Measurements from ENCODE around the gene VTN. TPM values are rescaled to one million over a fixed set of nuclear protein-coding genes. Genes with fewer than 3 reads are reported as not detected.
A peak's percentile ranks its signal among the peaks of the same experiment; 100 is the strongest.

Gene VTN
- total and polyA plus RNA-seq, 11 donors, result 16.9 to 120 (median 65.3) TPM

DNA sequence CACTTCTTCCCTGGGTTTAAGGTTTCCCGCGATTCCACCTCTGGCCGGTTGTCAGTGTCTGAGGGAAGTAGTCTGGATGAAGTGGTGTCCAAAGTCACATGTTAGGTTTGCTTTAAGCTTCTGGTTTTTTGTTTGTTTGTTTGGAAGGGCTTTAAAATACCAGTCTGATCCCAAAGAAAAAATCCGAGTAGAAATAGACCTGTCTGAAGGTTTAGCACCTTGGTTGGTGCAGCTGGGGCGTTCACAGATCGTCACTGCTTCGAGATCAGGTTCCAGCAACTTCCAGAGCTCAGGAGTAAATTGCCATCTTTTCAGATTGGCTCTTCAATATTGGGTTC, 50.5 kb downstream of the VTN start:
- Histone ChIP-seq H3K27me3 (no peaks in the 10 kb centered on the region), H3K4me1 (peaks cover 0 to 22% (median 15%) of the 10 kb centered on the region in 12 donors), H3K4me3 (peak overlapping the region; percentile 28 to 82 (median 64)), H3K36me3 (no peaks in the 10 kb centered on the region), H3K9me3 (no peaks in the 10 kb centered on the region), H3K27ac (peak overlapping the region in 5 of 12 donors; percentile 9 to 65 (median 56))
- TF ChIP-seq CTCF (IDR thresholded peaks at IDR 0.05) (no peak), POLR2A (IDR thresholded peaks at IDR 0.05) (no peak)
- no peak for ATAC-seq
- intact Hi-C loops (cut with DNase I), result loop anchor here in 3 of 10 donors (1.0 to 10.0 kb wide), 2 partner anchors 16 to 55 kb away; partner anchors contain the start of genes IFT20 (in 2 of the 3), TNFAIP1 (in 2 of the 3), SARM1 (in 1 of the 3) and VTN (in 1 of the 3)
- WGBS, 4 donors, result 2 to 5% (median 3%) methylated on average over 7 of the region's 7 CpGs
- DNase-seq, result no peak

GRCh38 chr17:28318759-28319597, 51.1 kb downstream of the VTN start, which contains the start of gene TMEM97:
Gene TMEM97 (plus strand): TSS chr17:28319200. CDS start chr17:28319240, 40 bp downstream.
- intact Hi-C loops (cut with DNase I), result loop anchor here in 3 of 10 donors (1.0 to 10.0 kb wide), 2 partner anchors 16 to 56 kb away; partner anchors contain the start of genes IFT20 (in 2 of the 3), TNFAIP1 (in 2 of the 3), SARM1 (in 1 of the 3) and VTN (in 1 of the 3)

GRCh38 chr17:28317966-28318758, 51.9 kb downstream of the VTN start:
- DNase-seq, result no peak
- Histone ChIP-seq H3K4me3 (peak overlapping the region; percentile 19 to 82 (median 64)), H3K4me1 (peaks cover 0 to 22% (median 15%) of the 10 kb centered on the region in 12 donors), H3K9me3 (no peaks in the 10 kb centered on the region), H3K27me3 (no peaks in the 10 kb centered on the region), H3K36me3 (no peaks in the 10 kb centered on the region), H3K27ac (peak overlapping the region in 3 of 12 donors; percentile 16 to 63 (median 56))
- ATAC-seq, result peak in 1 of 4 donors; percentile 4
- TF ChIP-seq POLR2A (IDR thresholded peaks at IDR 0.05) (no peak), CTCF (IDR thresholded peaks at IDR 0.05) (no peak)
- WGBS, 4 donors, result 11 to 15% (median 12%) methylated on average over 39 to 40 of the region's 40 CpGs
- intact Hi-C loops (cut with DNase I), result loop anchor here in 1 of 10 donors (10.0 kb wide), 1 partner anchor 57 kb away; the partner anchor contains the start of genes SARM1 and VTN

More at GRCh38 chr17:28318759-28319597, 51.1 kb downstream of the VTN start, which contains the start of gene TMEM97:
- no peaks in the 10 kb centered on the region for H3K27me3 ChIP-seq
- no peaks in the 10 kb centered on the region for H3K9me3 ChIP-seq
- DNase-seq, result peak; percentile 96 to 98 (median 97)
- H3K27ac ChIP-seq, result peak within 1 kb of the TSS in 6 of 12 donors; percentile 9 to 65 (median 40)
- H3K4me1 ChIP-seq, result peaks cover 0 to 22% (median 15%) of the 10 kb centered on the region in 12 donors
- ATAC-seq, result peak; percentile 99 to 100 (median 100)
- TF ChIP-seq CTCF (IDR thresholded peaks at IDR 0.05), result peak in 5 of 12 donors; percentile 12 to 41 (median 22)
- no peak for TF ChIP-seq POLR2A (IDR thresholded peaks at IDR 0.05)
- H3K36me3 ChIP-seq, result no peaks in the 10 kb centered on the region
- H3K4me3 ChIP-seq, result peak within 1 kb of the TSS; percentile 28 to 82 (median 64)
- WGBS, 4 donors, result 0 to 1% (median 0%) methylated on average over 47 to 72 of the region's 72 CpGs

Small RNA genes within 50 kb of the gene (microRNA-seq; reads per million reads assigned to microRNA genes)
- 0.60 to 1.5 (median 0.83) reads per million in 4 donors for gene MIR4723

Other genes with a start within 250 kb of the VTN start
- 1 to 10 TPM; 2.5 to 6.0 (median 3.3) TPM for gene TMEM97, start 51.1 kb downstream of the VTN start, total RNA-seq
- gene TMEM97, start 51.1 kb downstream of the VTN start, polyA plus RNA-seq, result 1 to 10 TPM; 1.4 to 7.9 TPM
- gene IFT20, start 34.8 kb downstream of the VTN start, total RNA-seq, result 10 to 100 TPM in 6 of 9 donors, 1 to 10 TPM in 3; 7.9 to 16.7 (median 11.0) TPM
- gene IFT20, start 34.8 kb downstream of the VTN start, polyA plus RNA-seq, result 10 to 100 TPM; 17.4 to 18.9 TPM
- gene TNFAIP1, start 34.5 kb downstream of the VTN start, total RNA-seq, result 10 to 100 TPM; 31.7 to 83.4 (median 50.3) TPM
- gene TNFAIP1, start 34.5 kb downstream of the VTN start, polyA plus RNA-seq, result 10 to 100 TPM; 11.9 to 47.8 TPM
- 100 to 1,000 TPM; 125 to 194 (median 163) TPM for gene POLDIP2, start 12.8 kb downstream of the VTN start, total RNA-seq
- gene POLDIP2, start 12.8 kb downstream of the VTN start, polyA plus RNA-seq, result 100 to 1,000 TPM in 1 of 2 donors, 10 to 100 TPM in 1; 97.8 to 186 TPM
- gene SEBOX, start 5.1 kb downstream of the VTN start, total RNA-seq, result not detected
- not detected for gene SEBOX, start 5.1 kb downstream of the VTN start, polyA plus RNA-seq
- 10 to 100 TPM in 4 of 9 donors, 1 to 10 TPM in 5; 4.7 to 11.3 (median 8.5) TPM for gene SARM1, start 1.4 kb upstream of the VTN start, total RNA-seq
- gene SARM1, start 1.4 kb upstream of the VTN start, polyA plus RNA-seq, result 1 to 10 TPM; 3.7 to 4.4 TPM
- gene SLC46A1, start 35.9 kb upstream of the VTN start, total RNA-seq, result 10 to 100 TPM in 2 of 9 donors, 1 to 10 TPM in 7; 3.4 to 13.9 (median 4.7) TPM
- 1 to 10 TPM; 2.6 to 3.7 TPM for gene SLC46A1, start 35.9 kb upstream of the VTN start, polyA plus RNA-seq
- not detected for gene SLC13A2, start 103.3 kb upstream of the VTN start, total RNA-seq
- under 1 TPM in 1 of 2 donors, not detected in 1; 0.03 TPM for gene SLC13A2, start 103.3 kb upstream of the VTN start, polyA plus RNA-seq
- not detected for gene FOXN1, start 136.0 kb upstream of the VTN start, total RNA-seq
- gene FOXN1, start 136.0 kb upstream of the VTN start, polyA plus RNA-seq, result not detected
- 10 to 100 TPM; 12.8 to 30.7 (median 19.2) TPM for gene UNC119, start 182.3 kb upstream of the VTN start, total RNA-seq
- 10 to 100 TPM; 18.4 to 23.7 TPM for gene UNC119, start 182.3 kb upstream of the VTN start, polyA plus RNA-seq
- gene PIGS, start 201.2 kb upstream of the VTN start, total RNA-seq, result 10 to 100 TPM; 44.7 to 83.1 (median 55.1) TPM
- 10 to 100 TPM; 10.4 to 88.4 TPM for gene PIGS, start 201.2 kb upstream of the VTN start, polyA plus RNA-seq
- gene ALDOC, start 206.6 kb upstream of the VTN start, total RNA-seq, result 100 to 1,000 TPM; 154 to 677 (median 224) TPM
- 100 to 1,000 TPM; 179 to 220 TPM for gene ALDOC, start 206.6 kb upstream of the VTN start, polyA plus RNA-seq
- 10 to 100 TPM in 1 of 9 donors, 1 to 10 TPM in 4, under 1 TPM in 4; 0.39 to 11.6 (median 1.5) TPM for gene SPAG5, start 228.7 kb upstream of the VTN start, total RNA-seq
- gene SPAG5, start 228.7 kb upstream of the VTN start, polyA plus RNA-seq, result 1 to 10 TPM in 1 of 2 donors, under 1 TPM in 1; 0.42 to 1.2 TPM
- 1 to 10 TPM; 2.8 to 8.3 (median 4.7) TPM for gene RSKR, start 243.9 kb upstream of the VTN start, total RNA-seq
- 1 to 10 TPM; 3.6 to 3.9 TPM for gene RSKR, start 243.9 kb upstream of the VTN start, polyA plus RNA-seq